ENCODE measurements around the gene BBS10. TPM values are rescaled to one million over a fixed set of nuclear protein-coding genes. Genes with fewer than 3 reads are reported as not detected.

Gene BBS10
- total and polyA plus RNA-seq, 12 donors = 3.7 to 11.0 (median 8.3) TPM

DNA sequence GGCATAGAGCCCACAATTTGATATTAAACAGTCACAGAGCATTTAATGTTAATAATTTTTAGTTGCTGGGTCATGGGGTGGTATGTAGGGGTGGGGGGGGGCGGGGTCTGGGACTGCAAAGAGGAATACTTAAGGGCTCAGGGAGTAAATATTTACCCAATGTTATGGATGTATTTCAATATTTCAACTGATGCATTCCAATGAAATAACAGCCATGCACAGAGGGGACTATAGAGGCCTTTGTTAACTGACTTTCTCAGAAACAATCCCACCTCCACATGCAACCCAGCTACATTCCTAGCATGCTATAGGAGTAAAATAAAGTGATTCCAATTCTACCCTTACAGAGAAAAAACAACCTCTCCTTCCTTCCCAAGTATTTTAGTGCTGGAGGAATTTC is 7.9 kb upstream of the BBS10 start:
- Histone ChIP-seq H3K36me3 (peaks cover 0 to 59% (median 7%) of the 10 kb centered on the region in 9 donors), H3K4me3 (no peak overlapping the region), H3K9me3 (no peaks in the 10 kb centered on the region), H3K27ac (no peak overlapping the region), H3K4me1 (no peaks in the 10 kb centered on the region), H3K27me3 (no peaks in the 10 kb centered on the region)
- DNase-seq (no peak), ATAC-seq (no peak)
- intact Hi-C loops (cut with DNase I) = loop anchor here in 1 of 10 donors (10.0 kb wide), 1 partner anchor 291 kb away; no protein-coding TSS in a partner anchor
- 91 to 100% methylated on average over 1 of the region's 1 CpG for WGBS, 2 donors
- TF ChIP-seq, protein P1, sequence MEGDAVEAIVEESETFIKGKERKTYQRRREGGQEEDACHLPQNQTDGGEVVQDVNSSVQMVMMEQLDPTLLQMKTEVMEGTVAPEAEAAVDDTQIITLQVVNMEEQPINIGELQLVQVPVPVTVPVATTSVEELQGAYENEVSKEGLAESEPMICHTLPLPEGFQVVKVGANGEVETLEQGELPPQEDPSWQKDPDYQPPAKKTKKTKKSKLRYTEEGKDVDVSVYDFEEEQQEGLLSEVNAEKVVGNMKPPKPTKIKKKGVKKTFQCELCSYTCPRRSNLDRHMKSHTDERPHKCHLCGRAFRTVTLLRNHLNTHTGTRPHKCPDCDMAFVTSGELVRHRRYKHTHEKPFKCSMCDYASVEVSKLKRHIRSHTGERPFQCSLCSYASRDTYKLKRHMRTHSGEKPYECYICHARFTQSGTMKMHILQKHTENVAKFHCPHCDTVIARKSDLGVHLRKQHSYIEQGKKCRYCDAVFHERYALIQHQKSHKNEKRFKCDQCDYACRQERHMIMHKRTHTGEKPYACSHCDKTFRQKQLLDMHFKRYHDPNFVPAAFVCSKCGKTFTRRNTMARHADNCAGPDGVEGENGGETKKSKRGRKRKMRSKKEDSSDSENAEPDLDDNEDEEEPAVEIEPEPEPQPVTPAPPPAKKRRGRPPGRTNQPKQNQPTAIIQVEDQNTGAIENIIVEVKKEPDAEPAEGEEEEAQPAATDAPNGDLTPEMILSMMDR (IDR thresholded peaks at IDR 0.05) = no peak

- peak in 7 of 8 donors; percentile 41 to 72 (median 69) for ATAC-seq
- 48 to 53% methylated on average over 4 of the region's 4 CpGs for WGBS, 2 donors
- Histone ChIP-seq H3K4me1 (peaks cover 0 to 40% (median 30%) of the 10 kb centered on the region in 9 donors), H3K27me3 (no peaks in the 10 kb centered on the region), H3K4me3 (peak overlapping the region in 9 of 10 donors; percentile 66 to 96 (median 82)), H3K27ac (peak overlapping the region in 8 of 10 donors; percentile 84 to 93 (median 90)), H3K36me3 (peaks cover 0 to 3% (median 0%) of the 10 kb centered on the region in 9 donors), H3K9me3 (no peaks in the 10 kb centered on the region)
- DNase-seq = peak in 1 of 2 donors; percentile 35
- TF ChIP-seq, protein P1 (IDR thresholded peaks at IDR 0.05) = peak in 5 of 9 donors; percentile 38 to 64 (median 55)
- intact Hi-C loops (cut with DNase I) = loop anchor here in 9 of 10 donors (2.0 to 10.0 kb wide), 12 partner anchors 82 to 835 kb away; partner anchors contain the start of genes NAP1L1 (in 6 of the 9), KRR1 (in 2 of the 9), OSBPL8 (in 2 of the 9) and PHLDA1 (in 1 of the 9)
Observed at GRCh38 chr12:76346798-76347420, 1.3 kb downstream of the BBS10 start.

GRCh38 chr12:76346236-76346635 is 2.0 kb downstream of the BBS10 start:
- no peaks in the 10 kb centered on the region for H3K9me3 ChIP-seq
- intact Hi-C loops (cut with DNase I) = loop anchor here in 9 of 10 donors (2.0 to 10.0 kb wide), 12 partner anchors 81 to 834 kb away; partner anchors contain the start of genes NAP1L1 (in 6 of the 9), KRR1 (in 2 of the 9), OSBPL8 (in 2 of the 9) and PHLDA1 (in 1 of the 9)
- no peak for DNase-seq
- H3K27ac ChIP-seq = peak overlapping the region in 2 of 10 donors; percentile 6 to 90
- no peak overlapping the region for H3K4me3 ChIP-seq
- ATAC-seq = no peak
- peaks cover 0 to 3% (median 0%) of the 10 kb centered on the region in 9 donors for H3K36me3 ChIP-seq
- no peaks in the 10 kb centered on the region for H3K27me3 ChIP-seq
- H3K4me1 ChIP-seq = peaks cover 0 to 40% (median 30%) of the 10 kb centered on the region in 9 donors
- 83 to 85% methylated on average over 4 of the region's 4 CpGs for WGBS, 2 donors
- TF ChIP-seq, protein P1 (IDR thresholded peaks at IDR 0.05) = no peak

DNA sequence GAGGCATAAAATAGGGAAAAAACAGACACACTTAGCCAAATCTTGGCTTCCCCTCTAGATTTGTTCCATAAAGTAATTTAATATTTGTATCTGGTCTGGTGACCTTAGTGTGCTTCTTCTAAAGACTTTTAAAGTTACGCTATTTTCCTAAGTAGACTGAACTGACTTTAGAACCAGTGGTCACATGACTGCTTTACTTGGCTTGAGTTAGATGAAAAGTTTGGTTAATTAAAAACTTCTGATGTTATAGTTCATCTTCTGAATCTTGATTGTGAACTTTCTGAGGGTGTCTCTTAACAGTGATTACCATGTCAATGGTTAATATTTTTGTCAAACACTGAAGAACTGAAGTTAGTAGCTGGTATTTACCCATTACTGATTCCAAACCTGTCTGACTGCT is 2.6 kb downstream of the BBS10 start:
- Histone ChIP-seq H3K4me1 (peaks cover 0 to 44% (median 30%) of the 10 kb centered on the region in 9 donors), H3K27ac (peak overlapping the region in 3 of 10 donors; percentile 6 to 90 (median 7)), H3K27me3 (no peaks in the 10 kb centered on the region), H3K9me3 (no peaks in the 10 kb centered on the region), H3K4me3 (no peak overlapping the region), H3K36me3 (peaks cover 0 to 3% (median 0%) of the 10 kb centered on the region in 9 donors)
- WGBS, 2 donors = 95% methylated on average over 1 of the region's 1 CpG
- TF ChIP-seq, protein P1 (IDR thresholded peaks at IDR 0.05) = no peak
- intact Hi-C loops (cut with DNase I) = loop anchor here in 8 of 10 donors (5.0 to 10.0 kb wide), 11 partner anchors 81 to 833 kb away; partner anchors contain the start of genes NAP1L1 (in 4 of the 8), KRR1 (in 2 of the 8), OSBPL8 (in 2 of the 8) and PHLDA1 (in 1 of the 8)
- ATAC-seq = no peak
- no peak for DNase-seq

All from heart right ventricle (tissue), 16 donors.